GM18511 (cell line): ENCODE results near the gene IL27RA.

Experiments used
- ATAC-seq: cut with Tn5 transposase; IDR thresholded peaks from one replicate; pipeline ENCODE4 v1.9.1; 2021; ENCODE audit warnings: mild to moderate bottlenecking, moderate library complexity; ENCODE audit not compliant: unreplicated experiment

Gene IL27RA

GRCh38 chr19:14081797-14082674, 50.5 kb downstream of the IL27RA start:
- peak; percentile 24 for ATAC-seq

- ATAC-seq, result no peak
Observed at GRCh38 chr19:14082675-14082960, 51.1 kb downstream of the IL27RA start.

GRCh38 chr19:14085309-14085995, 53.9 kb downstream of the IL27RA start, which contains the start of gene C19orf67:
Gene C19orf67, minus strand, starts transcription at chr19:14085783. Its CDS starts 156 bp downstream, at chr19:14085627.
- no peak for ATAC-seq

GRCh38 chr19:14086098-14086497, 54.5 kb downstream of the IL27RA start:
- ATAC-seq, result no peak

GRCh38 chr19:14088634-14089411, 57.3 kb downstream of the IL27RA start:
- no peak for ATAC-seq

- no peak for ATAC-seq
Observed at GRCh38 chr19:14089412-14089661, 57.8 kb downstream of the IL27RA start.

GRCh38 chr19:14089662-14090508, 58.3 kb downstream of the IL27RA start:
- no peak for ATAC-seq

- ATAC-seq, result peak; percentile 34
Observed at GRCh38 chr19:14090509-14091080, 59.0 kb downstream of the IL27RA start, which contains the start of gene SAMD1. Gene SAMD1, minus strand, starts transcription at chr19:14090751.

GRCh38 chr19:14091081-14091812, 59.7 kb downstream of the IL27RA start:
- ATAC-seq, result peak; percentile 60

- ATAC-seq, result peak; percentile 22
Observed at GRCh38 chr19:14091813-14092462, 60.4 kb downstream of the IL27RA start.

- no peak for ATAC-seq
Observed at GRCh38 chr19:14093117-14093823, 61.7 kb downstream of the IL27RA start.

- no peak for ATAC-seq
Observed at GRCh38 chr19:14094854-14095253, 63.3 kb downstream of the IL27RA start.

- no peak for ATAC-seq
Observed at GRCh38 chr19:14096272-14096992, 64.9 kb downstream of the IL27RA start.

GRCh38 chr19:14097532-14098151, 66.1 kb downstream of the IL27RA start:
- no peak for ATAC-seq

GRCh38 chr19:14101003-14101545, 69.5 kb downstream of the IL27RA start:
- ATAC-seq, result no peak

- ATAC-seq, result no peak
Observed at GRCh38 chr19:14102102-14102696, 70.6 kb downstream of the IL27RA start.

- ATAC-seq, result no peak
Observed at GRCh38 chr19:14102756-14103155, 71.2 kb downstream of the IL27RA start.
